ENCODE results near the gene NUTF2. TPM values are rescaled to one million over a fixed set of nuclear protein-coding genes. Genes with fewer than 3 reads are reported as not detected.

The NUTF2 gene
- total RNA-seq (2022; extraction: Qiagen RNA extraction; ENCODE audit: low read depth): 228 to 243 TPM (median 238 TPM) in 5 replicates

DNA sequence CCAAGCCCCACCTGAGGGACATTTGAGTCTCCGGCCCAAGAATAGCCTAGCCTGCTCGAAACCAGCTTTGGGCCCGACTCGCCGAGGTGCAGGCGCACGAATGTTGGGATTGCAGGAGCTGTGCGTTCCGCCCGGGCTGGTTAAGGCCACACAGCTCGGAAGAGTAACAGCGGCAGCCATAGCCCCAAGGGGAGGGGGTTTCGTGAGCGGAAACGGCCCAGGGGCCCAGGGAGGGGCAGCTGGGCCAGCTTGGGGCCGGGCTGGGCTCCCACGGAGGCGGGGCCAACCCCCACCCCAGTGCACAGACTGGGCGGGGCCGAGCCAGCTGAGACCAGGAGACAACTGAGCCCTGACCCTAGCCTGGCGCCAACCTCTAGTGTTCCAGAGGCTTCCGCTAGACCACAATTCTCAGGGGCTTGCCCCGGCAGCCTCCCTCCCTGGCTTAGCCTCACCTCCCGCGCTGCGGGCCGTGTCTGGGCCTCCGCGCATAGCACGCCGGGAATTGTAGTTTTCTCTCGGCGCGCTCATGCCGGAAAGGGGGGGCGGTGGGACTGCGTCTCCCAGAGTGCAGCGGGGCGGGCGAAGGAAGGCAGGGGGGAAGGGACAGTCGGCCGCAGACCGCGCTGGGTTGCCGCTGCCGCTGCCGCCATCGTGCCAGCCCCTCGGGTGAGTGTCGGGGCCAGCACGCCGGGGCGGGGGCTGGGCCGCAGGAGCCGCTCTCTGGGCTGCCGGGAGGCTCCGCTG, at the start of gene NUTF2:
TSS of gene NUTF2 (plus strand) at position 614 of the 744 bp plus-strand sequence. CDS start 18,198 bp downstream, outside the sequence.

DNA sequence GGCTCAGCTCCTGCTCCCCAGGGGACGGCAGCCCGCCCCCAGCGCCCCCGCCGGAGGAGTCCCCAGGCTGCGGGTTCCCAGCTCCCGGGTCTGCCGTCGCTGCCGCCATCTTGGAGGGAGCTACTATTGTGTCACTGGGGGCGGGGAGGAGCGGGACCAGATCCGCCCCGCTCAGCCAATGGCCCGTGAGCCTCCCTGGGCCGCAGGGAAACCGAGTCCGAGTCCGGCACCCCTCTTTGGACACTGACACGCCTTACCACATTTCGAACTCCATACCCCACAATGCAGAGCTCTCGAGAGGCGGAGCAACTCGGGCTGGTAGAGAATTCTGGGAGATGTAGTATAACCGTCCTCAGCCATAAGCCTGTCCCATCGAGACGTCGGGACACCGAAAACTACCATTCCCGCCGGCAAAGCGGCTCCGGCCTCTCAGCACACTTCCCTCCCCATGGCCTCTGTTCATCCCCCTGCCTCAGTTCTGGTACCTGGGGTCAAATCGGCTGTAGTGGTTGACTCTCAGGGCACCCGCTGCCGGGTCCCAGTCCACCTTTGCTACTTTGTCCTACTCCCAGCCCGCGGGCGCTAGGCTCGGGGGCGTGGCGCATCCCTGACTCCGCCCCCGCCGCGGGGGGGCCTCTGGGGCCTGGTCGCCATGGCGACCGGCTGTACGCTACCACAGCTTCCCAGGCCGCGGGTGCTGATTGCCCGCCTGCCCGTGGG, 40.1 kb upstream of the NUTF2 start, which contains the start of the genes RANBP10 and TSNAXIP1:
TSS of gene RANBP10 (minus strand) at position 133 of the 720 bp plus-strand sequence. CDS start at position 109, 24 bp downstream.
TSS of gene TSNAXIP1 (plus strand) at position 462 of the 720 bp plus-strand sequence. CDS start 261 bp downstream, outside the sequence.

DNA sequence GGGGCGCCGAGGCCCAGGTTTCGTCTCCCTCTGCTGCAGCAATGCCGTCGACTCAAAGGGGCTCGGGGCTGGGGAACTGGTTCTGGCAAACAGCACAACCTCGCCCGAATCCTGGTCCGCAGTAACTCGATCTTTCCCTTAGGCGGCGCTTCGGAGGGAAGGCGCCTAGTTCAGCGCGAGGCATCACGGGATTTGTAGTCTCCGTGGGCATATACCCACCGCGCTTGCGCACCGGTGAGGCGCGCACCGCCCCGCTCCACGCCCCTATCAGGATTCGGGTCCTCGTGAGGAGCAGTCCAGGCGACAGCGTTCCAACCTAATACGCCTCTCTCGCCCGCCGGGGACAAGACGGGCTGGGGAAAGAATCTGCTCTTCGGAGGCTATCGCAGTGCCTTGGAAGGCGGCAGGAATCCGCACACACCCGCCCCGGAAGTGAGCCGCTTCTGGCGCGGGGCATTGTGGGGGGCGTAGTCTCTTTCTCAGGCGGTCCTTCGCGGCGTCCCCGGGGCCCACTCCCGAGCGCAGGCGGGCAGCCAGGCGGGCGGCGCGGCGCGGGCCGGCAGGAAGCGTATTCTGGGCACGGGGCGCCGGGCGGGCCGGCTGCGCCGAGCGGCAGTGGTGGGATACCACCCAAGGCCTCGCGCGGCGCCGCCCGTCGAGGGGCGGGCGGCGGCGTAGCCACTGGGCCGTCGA, 4.8 kb upstream of the NUTF2 start, which contains the start of gene THAP11:
TSS of gene THAP11 (plus strand) at position 505 of the 693 bp plus-strand sequence. CDS start 235 bp downstream, outside the sequence.

DNA sequence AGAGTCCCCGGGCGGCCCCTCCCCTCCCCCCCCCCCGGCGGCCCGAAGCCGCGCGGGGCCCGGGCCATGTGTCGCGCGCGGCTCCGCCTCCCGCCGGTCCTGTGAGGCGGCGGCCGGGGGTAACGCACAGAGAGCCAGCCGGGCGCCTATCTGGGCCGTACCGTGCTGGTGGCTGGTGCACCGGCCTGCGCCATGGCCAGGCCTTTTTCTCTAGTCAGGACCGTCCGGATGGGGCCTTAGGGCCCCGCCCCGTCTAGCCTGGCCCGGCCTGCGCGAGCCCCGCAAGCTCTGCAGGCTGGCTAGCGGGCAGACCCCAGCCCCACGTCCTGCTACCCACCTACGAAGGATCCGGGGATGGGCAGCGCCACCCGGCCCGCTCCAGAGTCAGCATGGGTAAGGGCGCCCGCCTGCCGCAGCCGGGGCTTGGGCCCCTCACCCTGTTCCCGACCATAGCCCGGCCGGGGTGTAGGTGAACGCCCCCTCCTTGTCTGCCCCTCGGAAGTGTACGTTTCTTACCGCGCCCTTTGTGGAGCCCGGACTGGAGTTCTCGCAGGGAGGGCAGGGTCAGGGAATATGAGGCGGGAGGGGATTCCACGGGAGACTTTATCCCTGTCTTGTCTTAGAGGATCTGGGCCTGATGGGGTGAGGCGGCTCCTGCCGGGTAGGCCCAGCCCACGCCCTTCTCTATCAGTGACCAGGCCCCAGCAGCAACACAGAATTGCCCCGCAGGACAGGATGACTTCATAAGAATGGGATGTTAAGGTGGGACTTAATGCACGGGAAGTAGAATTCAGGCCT, 530 bp downstream of the NUTF2 start, which contains the start of gene CENPT:
TSS of gene CENPT (minus strand) at position 630 of the 798 bp plus-strand sequence. CDS start 13,834 bp downstream, outside the sequence.

DNA sequence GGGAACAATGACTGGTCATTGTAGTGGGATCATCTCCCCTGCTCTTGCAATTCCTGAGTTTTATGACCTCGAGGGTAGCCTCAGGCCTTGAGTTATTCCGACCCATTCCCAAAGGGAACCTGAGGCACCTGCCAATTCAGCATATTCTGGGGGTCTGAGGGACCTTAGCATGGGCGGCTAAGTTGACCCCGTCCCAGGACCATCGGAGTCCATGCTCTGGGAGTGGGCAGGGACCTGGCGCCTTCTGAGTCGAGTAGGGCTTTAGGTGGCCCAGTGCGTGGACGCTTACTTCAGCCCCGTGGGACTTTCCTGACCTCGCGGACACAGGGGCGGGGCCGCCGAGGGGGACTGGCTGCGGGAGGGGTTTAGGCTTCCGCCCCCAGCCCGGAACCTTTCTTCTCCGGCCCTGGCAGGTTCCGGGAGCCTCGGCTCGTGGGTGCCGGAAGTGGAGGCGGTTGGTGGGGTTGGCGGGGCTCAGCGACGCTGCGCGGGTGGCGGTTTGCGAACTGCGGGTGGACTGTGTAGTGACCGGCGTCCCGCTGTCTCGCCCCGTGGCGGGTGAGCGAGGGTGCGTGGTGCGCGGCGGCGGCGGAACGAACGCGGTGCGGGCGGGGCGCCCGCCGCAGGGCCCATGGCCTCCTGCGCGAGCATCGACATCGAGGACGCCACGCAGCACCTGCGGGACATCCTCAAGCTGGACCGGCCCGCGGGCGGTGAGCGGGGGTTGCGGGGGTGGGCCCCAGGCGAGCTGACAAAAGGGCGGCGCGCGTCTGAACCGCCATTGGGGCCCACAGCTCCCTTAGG, 26.1 kb downstream of the NUTF2 start, which contains the start of gene EDC4:
TSS of gene EDC4 (plus strand) at position 422 of the 804 bp plus-strand sequence. CDS start at position 632, 210 bp downstream.

DNA sequence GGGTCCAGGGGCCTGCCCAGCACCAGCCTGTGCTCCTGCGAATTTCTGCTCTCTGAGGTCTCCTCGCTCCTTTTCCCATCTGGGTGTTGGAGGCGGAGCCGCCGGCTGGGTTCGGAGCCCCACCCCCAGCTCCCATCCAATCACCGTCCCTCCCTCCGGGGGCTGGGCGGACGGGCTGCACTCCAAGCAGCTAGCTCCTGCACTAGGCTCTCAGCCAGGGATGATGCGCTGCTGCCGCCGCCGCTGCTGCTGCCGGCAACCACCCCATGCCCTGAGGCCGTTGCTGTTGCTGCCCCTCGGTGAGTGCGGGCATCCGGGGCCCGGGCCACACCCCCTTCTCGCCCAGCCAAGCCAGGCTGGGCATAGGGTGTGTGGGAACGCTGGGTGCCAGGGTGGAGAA, 38.0 kb downstream of the NUTF2 start, which contains the start of gene NRN1L:
TSS of gene NRN1L (plus strand) at position 202 of the 400 bp plus-strand sequence. CDS start at position 221, 19 bp downstream.

DNA sequence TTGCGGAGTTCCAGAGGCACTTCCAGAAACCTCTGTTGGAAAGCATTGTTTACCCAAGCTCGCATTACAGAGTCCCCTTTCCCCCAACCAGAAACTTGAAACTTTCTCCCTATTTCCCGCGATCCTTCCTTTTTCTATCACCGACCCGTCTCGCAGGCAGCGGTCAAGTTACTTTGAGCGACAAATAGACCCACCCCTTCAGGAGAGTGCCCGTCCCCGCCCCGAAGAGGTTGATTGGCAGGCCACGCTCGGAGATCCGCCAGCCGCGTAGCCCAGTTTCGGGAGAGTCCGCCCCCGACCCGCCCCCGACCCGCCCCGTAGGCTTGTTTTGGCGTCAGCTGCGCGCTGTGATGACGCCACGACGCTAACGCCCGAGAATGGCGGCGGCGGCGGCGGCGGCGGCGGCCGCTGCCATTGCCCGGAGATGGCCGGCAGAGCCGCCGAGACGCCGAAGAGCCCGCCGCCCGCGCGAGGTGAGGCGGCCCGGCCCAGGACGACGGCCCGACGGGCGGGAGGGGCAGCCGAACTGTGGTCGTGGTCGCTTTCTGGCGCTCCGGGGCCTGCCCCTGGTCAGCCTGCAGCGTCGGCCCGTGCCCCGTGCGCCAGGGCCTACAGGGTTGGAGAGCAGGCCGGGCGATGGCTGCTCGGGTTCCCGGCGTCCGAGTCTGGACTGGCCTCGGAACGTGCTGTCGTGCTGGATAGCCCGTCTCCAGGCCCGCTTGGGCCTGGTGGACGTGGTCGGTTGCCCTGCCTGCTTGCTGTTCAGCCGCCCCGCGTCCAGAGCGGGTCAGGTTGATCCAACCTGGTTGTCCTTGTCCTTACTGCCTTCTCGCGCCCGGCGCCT, 46.4 kb downstream of the NUTF2 start, which contains the start of gene PSKH1:
TSS of gene PSKH1 (plus strand) at position 356 of the 844 bp plus-strand sequence. CDS start 15,496 bp downstream, outside the sequence.

Other genes starting within 250 kb of the NUTF2 start
- gene CARMIL2, start 201.8 kb upstream of the NUTF2 start, total RNA-seq (2022; extraction: Qiagen RNA extraction; ENCODE audit: low read depth): 1.3 to 2.1 TPM (median 1.7 TPM) in 5 replicates
- 31.1 to 35.3 TPM (median 34.4 TPM) in 5 replicates for gene ACD, start 186.7 kb upstream of the NUTF2 start, total RNA-seq (2022; extraction: Qiagen RNA extraction; ENCODE audit: low read depth)
- gene PARD6A, start 186.0 kb upstream of the NUTF2 start, total RNA-seq (2022; extraction: Qiagen RNA extraction; ENCODE audit: low read depth): 1.5 to 2.6 TPM (median 2.3 TPM) in 5 replicates
- gene ENKD1, start 180.2 kb upstream of the NUTF2 start, total RNA-seq (2022; extraction: Qiagen RNA extraction; ENCODE audit: low read depth): 7.7 to 12.2 TPM (median 11.1 TPM) in 5 replicates
- gene C16orf86, start 180.1 kb upstream of the NUTF2 start, total RNA-seq (2022; extraction: Qiagen RNA extraction; ENCODE audit: low read depth): 0.12 to 0.14 TPM in 2 of 5 replicates, not detected in the others
- 16.0 to 18.1 TPM (median 16.9 TPM) in 5 replicates for gene GFOD2, start 127.6 kb upstream of the NUTF2 start, total RNA-seq (2022; extraction: Qiagen RNA extraction; ENCODE audit: low read depth)
- gene RANBP10, start 40.4 kb upstream of the NUTF2 start, total RNA-seq (2022; extraction: Qiagen RNA extraction; ENCODE audit: low read depth): 7.4 to 9.5 TPM (median 8.3 TPM) in 5 replicates
- gene TSNAXIP1, start 40.0 kb upstream of the NUTF2 start, total RNA-seq (2022; extraction: Qiagen RNA extraction; ENCODE audit: low read depth): 0.29 to 0.53 TPM (median 0.41 TPM) in 5 replicates
- gene THAP11, start 4.6 kb upstream of the NUTF2 start, total RNA-seq (2022; extraction: Qiagen RNA extraction; ENCODE audit: low read depth): 26.3 to 42.4 TPM (median 39.3 TPM) in 5 replicates
- gene CENPT, start 760 bp downstream of the NUTF2 start, total RNA-seq (2022; extraction: Qiagen RNA extraction; ENCODE audit: low read depth): 25.7 to 30.8 TPM (median 27.4 TPM) in 5 replicates
- 44.9 to 65.1 TPM (median 60.7 TPM) in 5 replicates for gene EDC4, start 26.1 kb downstream of the NUTF2 start, total RNA-seq (2022; extraction: Qiagen RNA extraction; ENCODE audit: low read depth)
- 0.28 to 0.52 TPM in 2 of 5 replicates, not detected in the others for gene NRN1L, start 38.0 kb downstream of the NUTF2 start, total RNA-seq (2022; extraction: Qiagen RNA extraction; ENCODE audit: low read depth)
- 12.7 to 18.9 TPM (median 14.8 TPM) in 5 replicates for gene PSKH1, start 46.3 kb downstream of the NUTF2 start, total RNA-seq (2022; extraction: Qiagen RNA extraction; ENCODE audit: low read depth)
- 1.0 to 2.1 TPM (median 1.7 TPM) in 5 replicates for gene CTRL, start 84.9 kb downstream of the NUTF2 start, total RNA-seq (2022; extraction: Qiagen RNA extraction; ENCODE audit: low read depth)
- 42.5 to 60.5 TPM (median 50.4 TPM) in 5 replicates for gene PSMB10, start 89.9 kb downstream of the NUTF2 start, total RNA-seq (2022; extraction: Qiagen RNA extraction; ENCODE audit: low read depth)
- 8.3 to 12.6 TPM (median 11.0 TPM) in 5 replicates for gene LCAT, start 97.2 kb downstream of the NUTF2 start, total RNA-seq (2022; extraction: Qiagen RNA extraction; ENCODE audit: low read depth)
- gene SLC12A4, start 121.7 kb downstream of the NUTF2 start, total RNA-seq (2022; extraction: Qiagen RNA extraction; ENCODE audit: low read depth): 26.5 to 36.3 TPM (median 30.8 TPM) in 5 replicates
- not detected in 5 replicates for gene DPEP3, start 133.6 kb downstream of the NUTF2 start, total RNA-seq (2022; extraction: Qiagen RNA extraction; ENCODE audit: low read depth)
- gene DPEP2, start 152.6 kb downstream of the NUTF2 start, total RNA-seq (2022; extraction: Qiagen RNA extraction; ENCODE audit: low read depth): not detected in 5 replicates
- gene DPEP2NB, start 169.0 kb downstream of the NUTF2 start, total RNA-seq (2022; extraction: Qiagen RNA extraction; ENCODE audit: low read depth): not detected in 5 replicates
- 18.0 to 21.4 TPM (median 19.4 TPM) in 5 replicates for gene DDX28, start 176.3 kb downstream of the NUTF2 start, total RNA-seq (2022; extraction: Qiagen RNA extraction; ENCODE audit: low read depth)
- 15.1 to 17.6 TPM (median 16.6 TPM) in 5 replicates for gene DUS2, start 176.4 kb downstream of the NUTF2 start, total RNA-seq (2022; extraction: Qiagen RNA extraction; ENCODE audit: low read depth)
- 12.2 to 16.3 TPM (median 14.6 TPM) in 5 replicates for gene NFATC3, start 238.4 kb downstream of the NUTF2 start, total RNA-seq (2022; extraction: Qiagen RNA extraction; ENCODE audit: low read depth)